Breast epithelium (tissue), 3 donors: ENCODE measurements around the gene SLBP.
A peak's percentile ranks its signal among the peaks of the same experiment; 100 is the strongest.

Experiments
- POLR2AphosphoS5 ChIP-seq, 3 donors: sonication (generic); formaldehyde crosslinking; IDR thresholded peaks; one replicate each; pipeline ENCODE4 v1.6.1; 2017; ENCODE audit warnings: antibody characterized with exemption in 3 of 3
- TF ChIP-seq, protein P1 (sequence below), 3 donors: fragments of 450-650 bp; IDR thresholded peaks; one replicate each; pipeline ENCODE4 v1.5.1; 2016 to 2017; ENCODE audit warnings: antibody characterized with exemption in 3 of 3, mild to moderate bottlenecking in 3 of 3, moderate library complexity in 3 of 3

DNA sequence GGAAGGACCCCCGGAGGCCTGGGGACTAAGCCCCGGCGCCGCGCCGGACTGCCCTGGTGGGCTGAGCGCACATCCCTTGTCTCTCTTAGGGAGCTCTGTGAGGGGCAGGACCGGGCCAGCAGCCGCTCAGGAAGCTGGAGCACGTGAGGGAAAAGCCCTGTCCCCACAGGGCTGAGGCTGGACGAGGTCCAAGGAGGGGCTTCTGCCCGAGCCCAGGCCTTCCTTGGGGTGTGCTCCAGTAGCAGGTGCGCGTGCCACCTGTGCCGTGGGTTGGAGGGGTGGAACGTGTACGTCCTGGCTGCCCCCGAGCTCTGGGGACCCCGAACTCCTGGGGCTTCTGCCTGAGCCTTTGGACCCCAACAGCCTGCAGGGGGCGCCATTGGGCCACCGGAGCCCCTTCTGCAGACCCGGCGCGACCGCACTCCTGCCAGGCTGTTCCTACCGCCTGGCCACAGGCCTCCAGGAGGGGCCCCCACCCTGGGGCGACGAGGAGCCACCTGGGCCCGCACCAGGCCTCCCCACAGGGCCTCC, 36.4 kb upstream of the SLBP start:
- TF ChIP-seq POLR2AphosphoS5 (IDR thresholded peaks at IDR 0.05), result no peak
- TF ChIP-seq, protein P1, sequence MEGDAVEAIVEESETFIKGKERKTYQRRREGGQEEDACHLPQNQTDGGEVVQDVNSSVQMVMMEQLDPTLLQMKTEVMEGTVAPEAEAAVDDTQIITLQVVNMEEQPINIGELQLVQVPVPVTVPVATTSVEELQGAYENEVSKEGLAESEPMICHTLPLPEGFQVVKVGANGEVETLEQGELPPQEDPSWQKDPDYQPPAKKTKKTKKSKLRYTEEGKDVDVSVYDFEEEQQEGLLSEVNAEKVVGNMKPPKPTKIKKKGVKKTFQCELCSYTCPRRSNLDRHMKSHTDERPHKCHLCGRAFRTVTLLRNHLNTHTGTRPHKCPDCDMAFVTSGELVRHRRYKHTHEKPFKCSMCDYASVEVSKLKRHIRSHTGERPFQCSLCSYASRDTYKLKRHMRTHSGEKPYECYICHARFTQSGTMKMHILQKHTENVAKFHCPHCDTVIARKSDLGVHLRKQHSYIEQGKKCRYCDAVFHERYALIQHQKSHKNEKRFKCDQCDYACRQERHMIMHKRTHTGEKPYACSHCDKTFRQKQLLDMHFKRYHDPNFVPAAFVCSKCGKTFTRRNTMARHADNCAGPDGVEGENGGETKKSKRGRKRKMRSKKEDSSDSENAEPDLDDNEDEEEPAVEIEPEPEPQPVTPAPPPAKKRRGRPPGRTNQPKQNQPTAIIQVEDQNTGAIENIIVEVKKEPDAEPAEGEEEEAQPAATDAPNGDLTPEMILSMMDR (IDR thresholded peaks at IDR 0.05), result peak; percentile 46 to 61 (median 55)
